ENCODE data around the gene YWHAG. TPM values are rescaled to one million over a fixed set of nuclear protein-coding genes. Genes with fewer than 3 reads are reported as not detected.

Gene YWHAG
- total and polyA plus RNA-seq, 9 of the 15 experiments (the other 6 are each of a cell fraction or from before 2014, with no cell fraction given) = 30.4 to 246 (median 94.5) TPM

DNA sequence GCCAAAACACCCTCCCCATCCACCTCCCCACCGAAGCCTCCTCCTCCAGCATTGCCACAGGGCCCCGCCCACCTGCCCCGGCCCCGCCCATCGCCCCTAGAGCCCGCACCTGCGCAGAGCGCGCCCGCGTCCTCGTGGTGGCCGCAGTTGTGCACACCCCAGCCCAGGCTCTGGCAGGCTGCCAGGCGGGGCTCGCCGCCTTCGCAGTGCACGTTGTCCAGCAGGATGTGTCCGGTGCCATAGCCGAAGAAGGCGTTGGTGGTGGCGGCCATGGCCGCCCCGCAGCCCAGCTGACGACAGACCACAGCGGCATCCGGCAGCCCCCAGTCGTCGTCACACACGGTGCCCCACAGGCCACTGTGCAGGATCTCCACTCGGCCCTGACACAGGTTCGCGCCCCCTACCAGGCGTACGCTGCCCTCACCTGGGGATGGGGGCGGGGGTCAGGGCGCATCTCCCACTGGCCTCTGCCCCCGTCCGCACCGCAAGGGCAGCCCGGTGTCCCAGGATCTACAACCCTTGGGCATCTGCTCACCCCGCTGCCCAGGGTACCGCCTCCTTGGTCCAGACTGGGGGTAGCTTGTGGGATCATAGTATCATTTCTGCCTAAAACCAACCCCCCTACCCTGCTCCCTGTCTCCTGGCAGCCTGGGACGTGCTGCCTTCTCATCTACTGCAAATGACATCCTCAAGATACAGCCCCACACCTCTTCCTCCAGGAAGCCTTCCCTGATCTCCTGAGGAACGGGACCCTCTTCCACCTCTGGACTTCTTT is 38.8 kb upstream of the YWHAG start (continued):
- TF ChIP-seq, protein P1, sequence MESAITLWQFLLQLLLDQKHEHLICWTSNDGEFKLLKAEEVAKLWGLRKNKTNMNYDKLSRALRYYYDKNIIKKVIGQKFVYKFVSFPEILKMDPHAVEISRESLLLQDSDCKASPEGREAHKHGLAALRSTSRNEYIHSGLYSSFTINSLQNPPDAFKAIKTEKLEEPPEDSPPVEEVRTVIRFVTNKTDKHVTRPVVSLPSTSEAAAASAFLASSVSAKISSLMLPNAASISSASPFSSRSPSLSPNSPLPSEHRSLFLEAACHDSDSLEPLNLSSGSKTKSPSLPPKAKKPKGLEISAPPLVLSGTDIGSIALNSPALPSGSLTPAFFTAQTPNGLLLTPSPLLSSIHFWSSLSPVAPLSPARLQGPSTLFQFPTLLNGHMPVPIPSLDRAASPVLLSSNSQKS (CRISPR knock-in tag; IDR thresholded peaks at IDR 0.05) = no peak
- TF ChIP-seq, protein P2, sequence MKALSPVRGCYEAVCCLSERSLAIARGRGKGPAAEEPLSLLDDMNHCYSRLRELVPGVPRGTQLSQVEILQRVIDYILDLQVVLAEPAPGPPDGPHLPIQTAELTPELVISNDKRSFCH (CRISPR knock-in tag; IDR thresholded peaks at IDR 0.05) = no peak
- TF ChIP-seq, protein P2 (tag; IDR thresholded peaks at IDR 0.05) = peak; percentile 85
- peak; percentile 67 for TF ChIP-seq RBM25 (IDR thresholded peaks at IDR 0.05; ENCODE audit: low read depth, low read length, severe bottlenecking)
- TF ChIP-seq, protein P3, sequence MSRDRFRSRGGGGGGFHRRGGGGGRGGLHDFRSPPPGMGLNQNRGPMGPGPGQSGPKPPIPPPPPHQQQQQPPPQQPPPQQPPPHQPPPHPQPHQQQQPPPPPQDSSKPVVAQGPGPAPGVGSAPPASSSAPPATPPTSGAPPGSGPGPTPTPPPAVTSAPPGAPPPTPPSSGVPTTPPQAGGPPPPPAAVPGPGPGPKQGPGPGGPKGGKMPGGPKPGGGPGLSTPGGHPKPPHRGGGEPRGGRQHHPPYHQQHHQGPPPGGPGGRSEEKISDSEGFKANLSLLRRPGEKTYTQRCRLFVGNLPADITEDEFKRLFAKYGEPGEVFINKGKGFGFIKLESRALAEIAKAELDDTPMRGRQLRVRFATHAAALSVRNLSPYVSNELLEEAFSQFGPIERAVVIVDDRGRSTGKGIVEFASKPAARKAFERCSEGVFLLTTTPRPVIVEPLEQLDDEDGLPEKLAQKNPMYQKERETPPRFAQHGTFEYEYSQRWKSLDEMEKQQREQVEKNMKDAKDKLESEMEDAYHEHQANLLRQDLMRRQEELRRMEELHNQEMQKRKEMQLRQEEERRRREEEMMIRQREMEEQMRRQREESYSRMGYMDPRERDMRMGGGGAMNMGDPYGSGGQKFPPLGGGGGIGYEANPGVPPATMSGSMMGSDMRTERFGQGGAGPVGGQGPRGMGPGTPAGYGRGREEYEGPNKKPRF (IDR thresholded peaks at IDR 0.05; ENCODE audit: low read depth, low read length) = no peak
- no peak for TF ChIP-seq U2AF2 (optimal IDR thresholded peaks at IDR 0.05; ENCODE audit: low read depth, low read length)
- TF ChIP-seq ZNF24 (IDR thresholded peaks at IDR 0.05) = no peak; the same call in 1 of the 2 replicates
- TF ChIP-seq, protein P4, sequence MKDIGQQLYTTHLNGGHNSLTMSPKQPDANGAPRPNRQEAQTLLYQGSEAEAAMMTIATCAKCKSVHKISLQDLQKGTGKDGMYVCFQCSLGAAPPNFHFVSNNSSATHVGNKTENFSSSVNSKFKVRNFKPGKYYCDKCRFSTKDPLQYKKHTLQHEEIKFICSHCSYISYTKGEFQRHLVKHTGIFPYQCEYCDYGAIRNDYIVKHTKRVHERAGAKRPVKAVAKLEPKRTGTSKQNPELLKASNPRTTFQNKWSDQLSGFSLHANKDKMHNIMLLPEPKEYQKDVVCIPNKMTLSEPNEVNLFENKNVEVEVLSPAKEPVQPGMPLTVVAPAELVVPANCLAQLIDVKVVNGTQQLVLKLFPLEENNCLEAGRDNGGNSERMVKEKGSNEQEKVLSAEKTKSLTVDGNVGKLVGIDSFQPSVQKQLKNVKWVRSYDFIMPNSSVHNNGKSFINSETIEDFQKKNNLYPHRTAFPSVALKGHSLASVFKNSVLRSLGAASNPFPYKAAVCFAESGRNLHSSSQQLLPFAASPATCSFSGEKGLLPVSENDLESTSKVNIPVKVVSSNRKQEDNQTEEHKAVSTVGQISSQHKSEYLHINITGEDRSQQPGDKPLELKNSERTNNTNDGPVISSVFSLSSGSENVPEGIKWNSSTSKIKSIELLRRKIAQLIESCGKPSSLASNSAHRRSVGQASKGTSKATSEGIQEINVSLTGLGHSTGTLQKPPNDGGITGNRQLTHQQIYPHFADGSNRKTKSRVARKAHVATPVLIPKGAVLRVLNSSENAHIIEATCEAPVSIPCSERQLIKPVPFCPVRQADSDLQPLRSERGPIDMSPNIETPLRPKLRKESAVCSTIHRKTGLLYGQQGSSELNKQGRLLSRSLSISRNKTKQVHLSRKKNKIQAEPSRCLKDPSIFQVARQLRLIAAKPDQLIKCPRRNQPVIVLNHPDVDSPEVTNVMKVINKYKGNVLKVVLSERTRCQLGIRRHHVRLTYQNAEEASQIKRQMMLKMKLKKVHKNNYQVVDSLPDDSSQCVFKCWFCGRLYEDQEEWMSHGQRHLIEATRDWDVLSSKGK (CRISPR knock-in tag; IDR thresholded peaks at IDR 0.05) = no peak
- TF ChIP-seq ZNF766 (CRISPR knock-in tag; conservative IDR thresholded peaks at IDR 0.05) = no peak
- TF ChIP-seq MED1 (CRISPR knock-in tag; IDR thresholded peaks at IDR 0.05; ENCODE audit: borderline replicate concordance) = no peak
- TF ChIP-seq ZNF561 (CRISPR knock-in tag; conservative IDR thresholded peaks at IDR 0.05) = no peak
- TF ChIP-seq DIDO1 (tag; IDR thresholded peaks at IDR 0.05; ENCODE audit: low read depth) = no peak
- TF ChIP-seq HEY1 (CRISPR knock-in tag; IDR thresholded peaks at IDR 0.05; ENCODE audit: borderline replicate concordance) = no peak
- TF ChIP-seq, protein P5, sequence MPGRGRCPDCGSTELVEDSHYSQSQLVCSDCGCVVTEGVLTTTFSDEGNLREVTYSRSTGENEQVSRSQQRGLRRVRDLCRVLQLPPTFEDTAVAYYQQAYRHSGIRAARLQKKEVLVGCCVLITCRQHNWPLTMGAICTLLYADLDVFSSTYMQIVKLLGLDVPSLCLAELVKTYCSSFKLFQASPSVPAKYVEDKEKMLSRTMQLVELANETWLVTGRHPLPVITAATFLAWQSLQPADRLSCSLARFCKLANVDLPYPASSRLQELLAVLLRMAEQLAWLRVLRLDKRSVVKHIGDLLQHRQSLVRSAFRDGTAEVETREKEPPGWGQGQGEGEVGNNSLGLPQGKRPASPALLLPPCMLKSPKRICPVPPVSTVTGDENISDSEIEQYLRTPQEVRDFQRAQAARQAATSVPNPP (IDR thresholded peaks at IDR 0.05; ENCODE audit: borderline replicate concordance, insufficient read depth, insufficient read length) = no peak
- peak; percentile 87 for TF ChIP-seq CBFB (CRISPR knock-in tag; IDR thresholded peaks at IDR 0.05)
- no peak for TF ChIP-seq GTF2A2 (tag; IDR thresholded peaks at IDR 0.05)
- no peak for TF ChIP-seq FOXK1 (CRISPR knock-in tag; IDR thresholded peaks at IDR 0.05; ENCODE audit: borderline replicate concordance)
